Spleen (tissue), 7 donors: ENCODE data around the gene VN1R2.
"Not testable (repeated sequence)": the region's sequence is repeated elsewhere in the genome, so short reads cannot be mapped to it uniquely, and the experiment has no call there.

Source experiments
- POLR2A ChIP-seq, 3 donors: fragments of 450-650 bp; IDR thresholded peaks; one replicate each; pipeline ENCODE4 v1.5.1; 2017; ENCODE audit warnings: antibody characterized with exemption in 3 of 3, mild to moderate bottlenecking in 1 of 3
- POLR2AphosphoS5 ChIP-seq, 3 donors: sonication (generic); formaldehyde crosslinking; IDR thresholded peaks; one replicate each; pipeline ENCODE4 v1.5.1; 2017; ENCODE audit warnings: antibody characterized with exemption in 3 of 3
- TF ChIP-seq, protein P1 (sequence below), 11 experiments: fragments of 200-600 bp in 7 of 11; fragments of 450-650 bp in 4 of 11; sonication (generic) in 4 of 11; IDR thresholded peaks in 8 of 11; conservative IDR thresholded peaks in 3 of 11; 1 replicate in 7 of 11; 2 replicates in 4 of 11; pipeline versions ENCODE4 v1.4.0 to v1.8.0; 2016 to 2021; ENCODE audit warnings: antibody characterized with exemption in 11 of 11, inconsistent platforms in 4 of 11, mild to moderate bottlenecking in 1 of 11
- donor health status: DM: no; HTN: no; CAD: no; lungs with moderate emphysema.
- donor health status: DM: no; HTN: no; CAD: no.
- donor health status: DM: no; HTN: no; CAD: no.

DNA sequence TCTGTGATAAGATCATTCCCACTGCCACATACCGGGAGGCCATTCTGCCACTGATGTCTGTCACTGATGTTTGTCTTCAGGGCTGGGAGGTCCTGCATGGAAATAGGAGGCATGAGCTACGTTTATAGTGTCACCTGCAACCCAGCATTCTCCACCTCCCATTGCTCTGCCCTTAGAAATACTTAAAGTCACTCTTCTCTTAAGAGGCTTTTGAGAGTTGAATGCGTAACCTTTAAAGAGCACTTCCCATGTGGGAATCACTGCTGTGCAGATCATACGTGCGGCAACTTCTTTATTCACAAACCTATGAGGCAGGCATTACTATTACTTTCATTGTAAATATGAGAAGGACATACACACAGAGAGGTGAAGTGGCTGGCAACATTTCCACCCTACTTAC, 9.5 kb downstream of the VN1R2 start, which contains the start of gene VN1R4:
- TF ChIP-seq, protein P1, sequence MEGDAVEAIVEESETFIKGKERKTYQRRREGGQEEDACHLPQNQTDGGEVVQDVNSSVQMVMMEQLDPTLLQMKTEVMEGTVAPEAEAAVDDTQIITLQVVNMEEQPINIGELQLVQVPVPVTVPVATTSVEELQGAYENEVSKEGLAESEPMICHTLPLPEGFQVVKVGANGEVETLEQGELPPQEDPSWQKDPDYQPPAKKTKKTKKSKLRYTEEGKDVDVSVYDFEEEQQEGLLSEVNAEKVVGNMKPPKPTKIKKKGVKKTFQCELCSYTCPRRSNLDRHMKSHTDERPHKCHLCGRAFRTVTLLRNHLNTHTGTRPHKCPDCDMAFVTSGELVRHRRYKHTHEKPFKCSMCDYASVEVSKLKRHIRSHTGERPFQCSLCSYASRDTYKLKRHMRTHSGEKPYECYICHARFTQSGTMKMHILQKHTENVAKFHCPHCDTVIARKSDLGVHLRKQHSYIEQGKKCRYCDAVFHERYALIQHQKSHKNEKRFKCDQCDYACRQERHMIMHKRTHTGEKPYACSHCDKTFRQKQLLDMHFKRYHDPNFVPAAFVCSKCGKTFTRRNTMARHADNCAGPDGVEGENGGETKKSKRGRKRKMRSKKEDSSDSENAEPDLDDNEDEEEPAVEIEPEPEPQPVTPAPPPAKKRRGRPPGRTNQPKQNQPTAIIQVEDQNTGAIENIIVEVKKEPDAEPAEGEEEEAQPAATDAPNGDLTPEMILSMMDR (IDR thresholded peaks at IDR 0.05 in 8 of 11, conservative IDR thresholded peaks at IDR 0.05 in 3 of 11): not testable (repeated sequence)
- not testable (repeated sequence) for TF ChIP-seq POLR2AphosphoS5, POLR2A (IDR thresholded peaks at IDR 0.05)
